PC-3 (cell line): Measurements from ENCODE around the gene MYO5B. TPM values are rescaled to one million over a fixed set of nuclear protein-coding genes. Genes with fewer than 3 reads are reported as not detected.

Source experiments
- ATAC-seq: fragments of 200-7000 bp; cut with Tn5 transposase; 2 replicates; pipeline ENCODE4 v1.9.1; 2020; ENCODE audit warnings: mild to moderate bottlenecking, moderate library complexity
- BruUV-seq: library from RNA; stranded (reverse); fragments of 400-500 nt; replicated peaks from 2 replicates; lab custom pipeline; 2021; lab: Mats Ljungman, UMichigan
- CTCF ChIA-PET: fragments of 300-600 bp; sonication (Branson Sonifier 250); formaldehyde crosslinking; loops from one replicate; lab custom pipeline; 2022; ENCODE audit warnings: antibody characterized with exemption; lab: Charles Lee
- POLR2A ChIA-PET: fragments of 300-600 bp; sonication (Branson Sonifier 250); formaldehyde crosslinking; loops from one replicate; lab custom pipeline; 2022; ENCODE audit warnings: antibody characterized with exemption; ENCODE audit not compliant: unreplicated experiment; lab: Charles Lee
- DNase-seq: peaks from one replicate; pipeline ENCODE4 v3.0.0-alpha.2; 2015
- H2AFZ ChIP-seq: fragments of 300-600 bp; sonication (generic); 2 replicates; pipeline ENCODE4 v1.6.0; 2016; ENCODE audit warnings: antibody characterized with exemption, low read length
- H3F3A ChIP-seq: fragments of 300-600 bp; sonication (generic); one replicate; pipeline ENCODE4 v1.6.0; 2017; ENCODE audit warnings: antibody characterized with exemption, low read length, control low read depth, mild to moderate bottlenecking; ENCODE audit not compliant: unreplicated experiment
- H3K27ac ChIP-seq: fragments of 300-600 bp; sonication (generic); 2 replicates; pipeline ENCODE4 v1.5.1; 2016; ENCODE audit warnings: mild to moderate bottlenecking, low read length
- H3K27me3 ChIP-seq: fragments of 300-600 bp; sonication (generic); 2 replicates; pipeline ENCODE4 v1.6.1; 2016; ENCODE audit warnings: low read length, mixed read lengths
- H3K36me3 ChIP-seq: fragments of 300-600 bp; sonication (generic); 2 replicates; pipeline ENCODE4 v1.6.1; 2016; ENCODE audit warnings: low read depth, mixed run types, low read length, mixed read lengths
- H3K4me1 ChIP-seq: fragments of 300-600 bp; sonication (generic); 2 replicates; pipeline ENCODE4 v1.5.1; 2016; ENCODE audit warnings: low read length; ENCODE audit not compliant: insufficient read depth
- H3K4me2 ChIP-seq: fragments of 300-600 bp; sonication (generic); 2 replicates; pipeline ENCODE4 v1.6.0; 2016; ENCODE audit warnings: low read length
- H3K4me3 ChIP-seq: fragments of 300-600 bp; sonication (generic); 2 replicates; pipeline ENCODE4 v1.5.1; 2016; ENCODE audit warnings: mild to moderate bottlenecking, low read length, mixed read lengths
- H3K79me2 ChIP-seq: fragments of 300-600 bp; sonication (generic); 2 replicates; pipeline ENCODE4 v1.6.1; 2017; ENCODE audit warnings: low read length, mixed read lengths
- H3K9ac ChIP-seq: fragments of 300-600 bp; sonication (generic); 2 replicates; pipeline ENCODE4 v1.6.0; 2016; ENCODE audit warnings: mild to moderate bottlenecking, low read length
- H3K9me2 ChIP-seq: fragments of 300-600 bp; sonication (generic); replicated peaks from 2 replicates; pipeline ENCODE4 v1.6.1; 2016; ENCODE audit warnings: mixed run types, low read length, mixed read lengths
- H3K9me3 ChIP-seq: fragments of 300-600 bp; sonication (generic); 2 replicates; pipeline ENCODE4 v1.6.1; 2016; ENCODE audit warnings: low read length, mixed read lengths
- H4K20me1 ChIP-seq: fragments of 300-600 bp; sonication (generic); 2 replicates; pipeline ENCODE4 v1.6.1; 2016; ENCODE audit warnings: low read length, mixed read lengths
- EZH2 ChIP-seq: fragments of 300-600 bp; sonication (generic); IDR thresholded peaks from one replicate; pipeline ENCODE4 v1.6.1; 2017; ENCODE audit warnings: antibody characterized with exemption, mild to moderate bottlenecking, low read length; ENCODE audit not compliant: unreplicated experiment
- EZH2phosphoT487 ChIP-seq: fragments of 300-600 bp; sonication (generic); IDR thresholded peaks from 2 replicates; pipeline ENCODE4 v1.6.1; 2018; ENCODE audit warnings: mild to moderate bottlenecking, antibody characterized with exemption, low read length, borderline replicate concordance
- intact Hi-C: fragments of 100-400 bp; cut with micrococcal nuclease; formaldehyde crosslinking; loops from 2 replicates; pipeline ENCODE4 v1.9.0; 2023
- total RNA-seq: library from RNA; depleted of rRNA; stranded (reverse); fragments of >200 nt; gene quantifications from 2 replicates; pipeline ENCODE4 v1.2.3, GENCODE V29; 2014
- TF ChIP-seq, protein P1 (sequence below): fragments of 300-600 bp; sonication (generic); conservative IDR thresholded peaks from 2 replicates; pipeline ENCODE4 v1.5.1; 2017; ENCODE audit warnings: antibody characterized with exemption, low read depth, mild to moderate bottlenecking, low read length

The MYO5B gene
- total RNA-seq, 1 experiment from 2014 or later = 10.7 TPM

DNA sequence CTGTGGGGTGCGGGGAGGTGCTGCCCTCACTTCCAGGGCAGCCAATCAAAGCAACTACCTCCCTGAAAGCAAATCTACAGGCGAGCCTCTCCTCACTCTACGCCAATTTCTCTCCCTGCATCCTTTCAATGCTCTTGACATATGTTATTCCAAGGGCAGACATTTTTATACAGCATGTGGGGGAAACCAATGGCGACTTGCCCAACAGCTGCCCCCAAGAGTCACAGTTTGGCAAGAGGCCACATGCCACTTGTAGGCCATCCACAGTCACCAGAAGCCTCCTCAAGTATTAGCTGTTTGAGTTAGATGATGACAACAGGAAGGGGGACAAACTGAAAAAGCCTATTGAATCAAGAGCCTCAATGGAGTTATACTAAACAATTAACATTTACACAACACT, 114.6 kb downstream of the MYO5B start:
- BruUV-seq = no TSS peak
- Histone ChIP-seq H3K9ac (peak overlapping the region; percentile 2; the same call in 1 of the 2 replicates), H4K20me1 (no peaks in the 10 kb centered on the region), H3K79me2 (0 out of 2 replicates have a peak, but pooled peaks cover 14% of the 10 kb centered on the region), H3K9me3 (no peaks in the 10 kb centered on the region), H3F3A (no peaks in the 10 kb centered on the region), H2AFZ (no peak overlapping the region), H3K36me3 (no peaks in the 10 kb centered on the region), H3K9me2 (no peaks in the 10 kb centered on the region), H3K4me2 (peak overlapping the region; percentile 66), H3K4me3 (no peak overlapping the region; the same call in 1 of the 2 replicates), H3K27me3 (no peaks in the 10 kb centered on the region), H3K27ac (peak overlapping the region; percentile 94), H3K4me1 (peaks cover 18% of the 10 kb centered on the region)
- ChIA-PET CTCF (interaction anchor here (1.1 kb wide), 1 partner anchor 114 kb away, joined by 4 read pairs; the partner anchor contains the start of gene MYO5B), POLR2A (interaction anchor here (0.9 kb wide), 1 partner anchor 19 kb away, joined by 3 read pairs; no protein-coding TSS in a partner anchor)
- TF ChIP-seq EZH2 (no peak), EZH2phosphoT487 (no peak)
- TF ChIP-seq, protein P1, sequence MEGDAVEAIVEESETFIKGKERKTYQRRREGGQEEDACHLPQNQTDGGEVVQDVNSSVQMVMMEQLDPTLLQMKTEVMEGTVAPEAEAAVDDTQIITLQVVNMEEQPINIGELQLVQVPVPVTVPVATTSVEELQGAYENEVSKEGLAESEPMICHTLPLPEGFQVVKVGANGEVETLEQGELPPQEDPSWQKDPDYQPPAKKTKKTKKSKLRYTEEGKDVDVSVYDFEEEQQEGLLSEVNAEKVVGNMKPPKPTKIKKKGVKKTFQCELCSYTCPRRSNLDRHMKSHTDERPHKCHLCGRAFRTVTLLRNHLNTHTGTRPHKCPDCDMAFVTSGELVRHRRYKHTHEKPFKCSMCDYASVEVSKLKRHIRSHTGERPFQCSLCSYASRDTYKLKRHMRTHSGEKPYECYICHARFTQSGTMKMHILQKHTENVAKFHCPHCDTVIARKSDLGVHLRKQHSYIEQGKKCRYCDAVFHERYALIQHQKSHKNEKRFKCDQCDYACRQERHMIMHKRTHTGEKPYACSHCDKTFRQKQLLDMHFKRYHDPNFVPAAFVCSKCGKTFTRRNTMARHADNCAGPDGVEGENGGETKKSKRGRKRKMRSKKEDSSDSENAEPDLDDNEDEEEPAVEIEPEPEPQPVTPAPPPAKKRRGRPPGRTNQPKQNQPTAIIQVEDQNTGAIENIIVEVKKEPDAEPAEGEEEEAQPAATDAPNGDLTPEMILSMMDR = no peak
- no peak for DNase-seq
- ATAC-seq = no peak
- intact Hi-C loops = no loop called here

GRCh38 chr18:50079571-50080295, 115.2 kb downstream of the MYO5B start:
- Histone ChIP-seq H3K9me2 (no peaks in the 10 kb centered on the region), H3K9ac (no peak overlapping the region), H2AFZ (no peak overlapping the region), H3K27me3 (no peaks in the 10 kb centered on the region), H3F3A (no peaks in the 10 kb centered on the region), H3K4me1 (peaks cover 18% of the 10 kb centered on the region), H3K36me3 (no peaks in the 10 kb centered on the region), H3K79me2 (0 out of 2 replicates have a peak, but pooled peaks cover 14% of the 10 kb centered on the region), H4K20me1 (no peaks in the 10 kb centered on the region), H3K27ac (peak overlapping the region; percentile 94), H3K9me3 (no peaks in the 10 kb centered on the region), H3K4me2 (no peak overlapping the region), H3K4me3 (no peak overlapping the region)
- ChIA-PET POLR2A (no interaction called here), CTCF (no interaction called here)
- DNase-seq = no peak
- intact Hi-C loops = no loop called here
- ATAC-seq = no peak
- no peak for TF ChIP-seq EZH2phosphoT487
- TF ChIP-seq, protein P1 = no peak
- no peak for TF ChIP-seq EZH2
- no TSS peak for BruUV-seq

- Histone ChIP-seq H3K4me2 (no peak overlapping the region), H3K79me2 (0 out of 2 replicates have a peak, but pooled peaks cover 5% of the 10 kb centered on the region), H3K9me2 (no peaks in the 10 kb centered on the region), H4K20me1 (no peaks in the 10 kb centered on the region), H3K4me1 (peaks cover 9% of the 10 kb centered on the region), H2AFZ (no peak overlapping the region), H3K4me3 (no peak overlapping the region), H3K9me3 (no peaks in the 10 kb centered on the region), H3K27ac (no peak overlapping the region), H3K9ac (no peak overlapping the region), H3K36me3 (no peaks in the 10 kb centered on the region), H3F3A (no peaks in the 10 kb centered on the region), H3K27me3 (no peaks in the 10 kb centered on the region)
- TF ChIP-seq EZH2 = no peak
- TF ChIP-seq, protein P1 = no peak
- TF ChIP-seq EZH2phosphoT487 = no peak
- DNase-seq (no peak), ATAC-seq (no peak)
- ChIA-PET POLR2A (no interaction called here), CTCF (no interaction called here)
- intact Hi-C loops = no loop called here
- BruUV-seq = no TSS peak
Measured at GRCh38 chr18:50076277-50076676, 118.7 kb downstream of the MYO5B start.
